ENCODE data around the gene EYA3.

Gene EYA3

DNA sequence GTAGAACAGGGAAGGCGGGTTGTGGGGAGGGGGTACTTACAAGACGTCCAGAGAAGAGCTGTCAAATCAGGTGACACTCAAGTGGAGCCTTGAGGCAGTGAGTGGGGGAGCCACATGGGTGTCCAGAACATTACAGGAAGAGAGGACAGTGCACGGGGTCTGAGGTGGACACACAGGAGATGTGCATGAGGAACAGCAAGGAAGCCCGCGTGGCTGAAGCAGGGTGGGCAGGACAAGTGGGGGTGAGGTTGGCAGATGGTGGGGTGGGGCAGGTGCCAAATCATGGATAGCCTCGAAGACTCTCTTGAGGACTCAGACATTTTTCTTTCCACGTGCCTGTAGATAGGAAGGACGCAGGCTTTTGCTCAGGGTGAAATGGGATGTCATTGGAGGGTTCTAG lies 152.7 kb downstream of the EYA3 start:
- no peak for DNase-seq

- DNase-seq: no peak
Observed at GRCh38 chr1:27934818-27935549, 153.4 kb downstream of the EYA3 start, which contains the start of gene SMPDL3B. TSS of gene SMPDL3B (plus strand) at chr1:27935000. CDS start at chr1:27935184, 184 bp downstream.

GRCh38 chr1:27931759-27932158 lies 156.7 kb downstream of the EYA3 start:
- no peak for DNase-seq

DNA sequence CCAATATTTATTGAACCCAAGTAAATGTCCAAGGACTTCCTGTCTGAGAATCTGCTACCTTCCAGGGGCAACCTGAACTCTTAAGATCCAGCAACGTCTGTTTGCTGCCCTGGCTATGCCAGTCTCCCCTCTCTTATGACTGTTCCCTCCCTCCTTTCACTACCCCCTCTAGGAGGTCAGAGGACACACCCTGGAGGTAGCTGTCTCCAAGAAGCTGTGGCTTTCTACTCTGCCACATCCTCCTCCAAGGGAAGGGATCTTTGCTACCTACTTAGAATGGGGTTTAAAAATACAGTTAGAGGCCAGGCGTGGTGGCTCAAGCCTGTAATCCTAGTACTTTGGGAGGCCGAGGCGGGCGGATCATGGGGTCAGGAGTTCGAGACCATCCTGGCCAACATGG lies 157.2 kb downstream of the EYA3 start:
- peak in 1 of 5 experiments; percentile 25 for DNase-seq

DNA sequence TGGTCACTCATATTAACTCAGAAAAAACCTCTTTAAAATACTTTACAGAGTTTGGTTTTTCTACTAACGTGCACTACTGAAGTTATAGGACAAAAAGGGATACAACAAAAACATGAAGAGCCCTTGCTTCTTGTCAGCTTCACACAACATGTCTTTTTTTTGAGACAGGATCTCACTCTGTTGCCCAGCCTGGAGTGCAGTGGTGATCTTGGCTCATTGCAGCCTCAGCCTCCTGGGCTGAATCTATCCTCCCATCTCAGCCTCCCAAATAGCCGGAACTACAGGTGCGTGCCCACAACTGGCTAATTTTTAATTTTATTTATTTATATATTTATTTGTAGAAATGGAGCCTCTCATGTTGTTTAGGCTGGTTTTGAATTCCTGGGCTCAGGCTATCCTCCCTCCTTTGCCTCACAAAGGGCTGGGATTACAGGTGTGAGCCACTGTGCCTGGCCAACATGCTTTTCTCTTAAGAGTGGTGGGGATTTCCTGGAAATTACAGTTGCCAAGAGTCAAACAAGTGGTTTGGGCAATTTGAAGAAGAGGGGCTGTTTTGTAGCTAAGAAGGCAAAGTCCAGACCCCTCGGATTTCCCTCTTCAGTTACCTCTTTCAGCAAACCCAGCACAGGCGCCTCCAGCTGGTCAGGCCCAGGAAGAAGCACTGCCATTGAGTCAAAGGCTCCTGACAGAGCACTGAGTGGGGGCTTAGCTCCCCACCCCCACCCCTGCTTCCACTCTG lies 160.0 kb downstream of the EYA3 start:
- DNase-seq: no peak

GRCh38 chr1:27922272-27922671 lies 166.1 kb downstream of the EYA3 start:
- DNase-seq: no peak
